ENCODE results near the gene NAA20. TPM values are rescaled to one million over a fixed set of nuclear protein-coding genes. Genes with fewer than 3 reads are reported as not detected.

NAA20 gene
- total RNA-seq, 2 donors from 2014 or later: 50.5 to 67.5 TPM

GRCh38 chr20:20034486-20034885 is 17.3 kb downstream of the NAA20 start:
- Mint-ChIP-seq H3K36me3 (peaks cover 10 to 18% of the 10 kb centered on the region in 2 donors), H3K27ac (no peak overlapping the region)

GRCh38 chr20:20036756-20037155 is 19.6 kb downstream of the NAA20 start:
- no peak for ATAC-seq
- peaks cover 15 to 18% of the 10 kb centered on the region in 2 donors for H3K36me3 Mint-ChIP-seq
- no peak for DNase-seq (ENCODE audit: low spot score in 2 of 2)
- no peaks in the 10 kb centered on the region for H3K9me3 Mint-ChIP-seq
- peak overlapping the region; percentile 23 to 29 for H3K27ac Mint-ChIP-seq

More at GRCh38 chr20:20034486-20034885, 17.3 kb downstream of the NAA20 start:
- ATAC-seq (no peak), DNase-seq (ENCODE audit: low spot score in 2 of 2) (no peak)
- no peaks in the 10 kb centered on the region for H3K9me3 Mint-ChIP-seq

DNA sequence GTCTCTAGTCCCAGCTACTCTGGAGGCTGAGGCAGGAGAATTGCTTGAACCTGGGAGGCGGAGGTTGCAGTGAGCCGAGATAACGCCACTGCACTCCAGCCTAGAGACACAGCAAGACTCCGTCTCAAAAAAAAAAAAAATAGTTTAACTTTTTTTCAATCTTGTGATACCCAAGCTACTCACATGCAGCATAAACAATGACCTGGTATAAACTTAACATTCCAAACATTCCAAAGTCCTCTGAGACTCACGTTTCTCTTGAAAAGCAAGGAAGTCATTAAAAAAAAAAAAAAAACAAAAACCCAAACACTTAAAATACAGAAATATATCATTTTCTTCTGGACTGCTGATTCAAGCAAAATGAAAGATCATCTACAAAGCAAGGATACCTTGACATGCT is 20.8 kb downstream of the NAA20 start:
- H3K9me3 Mint-ChIP-seq: no peaks in the 10 kb centered on the region
- ATAC-seq: no peak
- H3K27ac Mint-ChIP-seq: no peak overlapping the region
- DNase-seq (ENCODE audit: low spot score in 2 of 2): no peak
- peaks cover 15 to 18% of the 10 kb centered on the region in 2 donors for H3K36me3 Mint-ChIP-seq

- Mint-ChIP-seq H3K9me3 (no peaks in the 10 kb centered on the region), H3K36me3 (peaks cover 15 to 18% of the 10 kb centered on the region in 2 donors), H3K27ac (no peak overlapping the region)
- DNase-seq (ENCODE audit: low spot score in 2 of 2): no peak
- ATAC-seq: no peak
Measured at GRCh38 chr20:20038586-20038985, 21.4 kb downstream of the NAA20 start.

DNA sequence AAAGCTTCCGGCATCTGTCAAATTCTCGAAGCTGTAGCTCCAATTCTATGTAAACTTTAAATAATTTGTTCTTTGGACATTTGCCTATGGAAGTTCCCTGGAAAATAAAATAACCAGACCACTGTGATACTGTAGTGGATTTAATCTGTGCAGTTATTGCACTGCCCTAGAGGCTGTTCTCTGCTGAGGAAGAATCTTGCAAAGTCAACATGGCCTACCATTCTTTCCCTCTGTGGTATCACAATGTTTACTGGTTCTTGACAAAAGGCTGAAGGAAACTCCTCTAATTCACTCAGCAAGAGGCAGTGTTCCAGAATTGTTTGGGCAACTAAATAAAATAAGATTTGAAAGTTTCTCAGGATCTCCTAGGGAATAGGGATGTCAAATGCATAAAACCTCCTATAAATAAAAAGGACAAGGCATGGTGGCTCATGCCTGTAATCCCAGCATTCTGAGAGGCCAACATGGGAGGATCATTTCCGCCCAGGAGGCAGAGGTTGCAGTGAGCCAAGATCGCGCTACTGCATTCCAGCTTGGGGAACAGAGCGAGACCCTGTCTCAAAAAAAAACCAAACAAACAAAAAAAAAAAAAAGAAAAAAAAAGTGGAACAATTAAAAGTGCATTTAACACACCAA is 22.7 kb downstream of the NAA20 start:
- Mint-ChIP-seq H3K9me3 (no peaks in the 10 kb centered on the region), H3K36me3 (peaks cover 23% of the 10 kb centered on the region in 2 donors), H3K27ac (no peak overlapping the region)
- ATAC-seq: no peak
- DNase-seq (ENCODE audit: low spot score in 2 of 2): no peak

DNA sequence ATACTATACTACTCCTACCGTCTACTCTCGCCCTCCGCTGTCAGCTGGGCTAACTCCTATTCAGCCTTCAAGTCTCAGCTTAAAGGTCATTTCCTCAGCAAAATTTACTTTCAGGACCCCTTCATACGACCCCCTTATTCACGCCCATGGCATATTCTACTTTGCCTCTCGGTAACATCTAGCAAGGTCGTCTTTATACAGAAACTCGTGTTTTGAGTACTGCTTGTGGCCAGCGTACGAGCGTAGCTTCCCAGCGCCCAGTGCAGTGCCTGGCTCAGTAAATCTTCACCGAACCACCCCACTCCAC is 34.6 kb downstream of the NAA20 start:
- H3K36me3 Mint-ChIP-seq: peaks cover 23 to 28% of the 10 kb centered on the region in 2 donors
- ATAC-seq (peak in 1 of 2 donors; percentile 36), DNase-seq (ENCODE audit: low spot score in 2 of 2) (no peak)
- no peaks in the 10 kb centered on the region for H3K9me3 Mint-ChIP-seq
- peak overlapping the region; percentile 99 for H3K27ac Mint-ChIP-seq

DNA sequence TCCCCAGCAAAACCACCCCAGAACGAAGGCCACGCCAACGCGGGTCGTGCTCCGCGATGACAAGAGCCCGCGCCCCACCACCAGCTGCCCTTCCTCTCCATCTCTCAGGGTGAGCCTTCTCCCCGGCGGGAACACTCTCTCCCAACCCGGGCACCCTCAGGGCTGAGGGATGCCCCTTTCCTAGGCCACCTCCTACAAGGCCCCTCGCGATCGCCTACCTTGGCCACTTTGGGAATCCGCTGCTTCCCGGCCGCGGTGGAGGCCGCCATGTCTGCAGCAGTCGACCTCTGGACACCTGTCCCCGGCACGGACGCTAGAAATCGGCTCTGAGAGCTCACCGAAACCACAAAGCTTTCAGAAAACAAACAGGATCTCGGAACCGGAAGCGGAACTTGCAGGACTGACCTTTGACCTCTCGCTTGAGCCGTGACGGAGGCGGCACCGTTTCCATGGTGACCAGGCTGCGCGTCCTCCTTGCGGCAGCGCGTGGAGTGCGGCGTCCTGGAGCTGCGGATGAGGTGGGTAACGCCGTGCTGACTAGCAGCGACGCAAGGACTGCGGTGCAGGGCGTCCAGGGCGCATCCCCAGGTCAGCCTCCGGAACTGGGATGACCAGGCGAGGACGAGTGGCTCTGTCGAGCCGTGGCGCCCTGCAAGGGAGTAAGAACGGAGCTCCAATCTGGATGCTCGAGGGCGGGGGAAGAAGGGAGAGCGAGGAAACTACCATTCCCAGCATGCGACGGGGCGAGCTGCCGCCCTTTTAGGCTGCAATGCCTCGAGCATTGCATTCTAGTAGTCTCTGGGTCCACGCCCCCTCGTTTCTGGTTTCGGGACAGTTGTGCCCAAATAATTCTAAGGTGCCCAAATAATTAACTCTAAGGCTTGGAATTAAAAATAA is 35.2 kb downstream of the NAA20 start, which contains the start of the genes CFAP61 and CRNKL1:
CFAP61 (plus strand) TSS at position 459 of the 897 bp plus-strand sequence. CDS start 4,122 bp downstream, outside the sequence.
CRNKL1 (minus strand) TSS at position 393 of the 897 bp plus-strand sequence; CDS start at position 269, 124 bp downstream.
- H3K27ac Mint-ChIP-seq: peak within 1 kb of the TSS; percentile 99
- peaks cover 23 to 28% of the 10 kb centered on the region in 2 donors for H3K36me3 Mint-ChIP-seq
- H3K9me3 Mint-ChIP-seq: no peaks in the 10 kb centered on the region
- ATAC-seq: peak; percentile 98
- DNase-seq (ENCODE audit: low spot score in 2 of 2): peak; percentile 94 to 96

- no peak for ATAC-seq
- no peak for DNase-seq (ENCODE audit: low spot score in 2 of 2)
- no peaks in the 10 kb centered on the region for H3K36me3 Mint-ChIP-seq
Measured at GRCh38 chr20:20060234-20060998, 43.3 kb downstream of the NAA20 start.

GRCh38 chr20:20063941-20064702 is 47.0 kb downstream of the NAA20 start:
- Mint-ChIP-seq H3K9me3 (no peaks in the 10 kb centered on the region), H3K36me3 (no peaks in the 10 kb centered on the region), H3K27ac (no peak overlapping the region)
- ATAC-seq (no peak), DNase-seq (ENCODE audit: low spot score in 2 of 2) (no peak)

More at GRCh38 chr20:20060234-20060998, 43.3 kb downstream of the NAA20 start:
- no peaks in the 10 kb centered on the region for H3K9me3 Mint-ChIP-seq
- no peak overlapping the region for H3K27ac Mint-ChIP-seq

- no peaks in the 10 kb centered on the region for H3K9me3 Mint-ChIP-seq
- no peaks in the 10 kb centered on the region for H3K36me3 Mint-ChIP-seq
- DNase-seq (ENCODE audit: low spot score in 2 of 2) (no peak), ATAC-seq (no peak)
- no peak overlapping the region for H3K27ac Mint-ChIP-seq
Measured at GRCh38 chr20:20065361-20065760, 48.2 kb downstream of the NAA20 start.

DNA sequence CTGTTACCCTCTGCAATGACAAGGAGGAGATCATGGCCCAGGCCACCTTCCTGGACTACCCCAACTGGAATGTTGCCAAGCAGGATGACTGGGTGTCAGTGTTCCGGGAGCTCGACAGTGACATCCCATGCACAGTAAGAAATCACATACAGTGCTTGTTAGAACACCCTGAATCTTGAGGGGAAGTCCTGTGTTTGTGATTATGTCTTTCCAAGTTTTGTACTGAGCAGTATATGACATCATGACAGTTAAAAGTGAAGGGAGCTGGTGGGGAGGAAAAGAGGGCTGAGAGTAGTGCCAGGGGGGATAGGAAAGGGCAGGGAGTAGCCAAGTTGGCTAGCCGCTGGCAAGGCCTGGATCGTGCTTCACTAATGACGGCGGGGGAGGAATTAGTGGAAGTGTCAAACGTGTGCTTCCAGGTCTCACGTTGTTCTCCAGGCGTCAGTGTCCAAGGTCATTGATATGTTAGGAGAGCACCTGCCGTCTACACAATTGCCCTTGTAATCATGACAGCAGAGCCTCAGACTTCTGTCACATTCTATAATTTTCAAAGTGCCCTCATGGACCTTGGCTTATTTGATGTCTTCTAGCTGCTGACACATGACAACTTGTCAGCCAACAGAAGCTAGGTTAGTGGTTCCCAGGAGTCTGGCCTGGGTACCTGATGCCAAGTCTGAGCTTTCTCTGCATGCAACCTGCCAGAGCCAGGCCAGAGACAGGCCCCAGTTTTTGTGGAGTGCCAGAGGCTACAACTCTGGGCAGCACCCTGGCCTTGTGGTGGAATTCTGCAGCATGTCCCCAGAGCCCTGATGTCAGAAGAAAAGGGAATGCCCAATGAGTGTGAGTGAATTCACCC is 53.9 kb downstream of the NAA20 start:
- ATAC-seq (no peak), DNase-seq (ENCODE audit: low spot score in 2 of 2) (no peak)
- H3K36me3 Mint-ChIP-seq: no peaks in the 10 kb centered on the region
- H3K27ac Mint-ChIP-seq: no peak overlapping the region
- no peaks in the 10 kb centered on the region for H3K9me3 Mint-ChIP-seq

- H3K27ac Mint-ChIP-seq: no peak overlapping the region
- H3K36me3 Mint-ChIP-seq: no peaks in the 10 kb centered on the region
- ATAC-seq (no peak), DNase-seq (ENCODE audit: low spot score in 2 of 2) (no peak)
- no peaks in the 10 kb centered on the region for H3K9me3 Mint-ChIP-seq
Measured at GRCh38 chr20:20073801-20074371, 56.7 kb downstream of the NAA20 start.

- ATAC-seq (no peak), DNase-seq (ENCODE audit: low spot score in 2 of 2) (no peak)
- Mint-ChIP-seq H3K9me3 (no peaks in the 10 kb centered on the region), H3K36me3 (no peaks in the 10 kb centered on the region), H3K27ac (no peak overlapping the region)
Measured at GRCh38 chr20:20075032-20075431, 57.9 kb downstream of the NAA20 start.

DNA sequence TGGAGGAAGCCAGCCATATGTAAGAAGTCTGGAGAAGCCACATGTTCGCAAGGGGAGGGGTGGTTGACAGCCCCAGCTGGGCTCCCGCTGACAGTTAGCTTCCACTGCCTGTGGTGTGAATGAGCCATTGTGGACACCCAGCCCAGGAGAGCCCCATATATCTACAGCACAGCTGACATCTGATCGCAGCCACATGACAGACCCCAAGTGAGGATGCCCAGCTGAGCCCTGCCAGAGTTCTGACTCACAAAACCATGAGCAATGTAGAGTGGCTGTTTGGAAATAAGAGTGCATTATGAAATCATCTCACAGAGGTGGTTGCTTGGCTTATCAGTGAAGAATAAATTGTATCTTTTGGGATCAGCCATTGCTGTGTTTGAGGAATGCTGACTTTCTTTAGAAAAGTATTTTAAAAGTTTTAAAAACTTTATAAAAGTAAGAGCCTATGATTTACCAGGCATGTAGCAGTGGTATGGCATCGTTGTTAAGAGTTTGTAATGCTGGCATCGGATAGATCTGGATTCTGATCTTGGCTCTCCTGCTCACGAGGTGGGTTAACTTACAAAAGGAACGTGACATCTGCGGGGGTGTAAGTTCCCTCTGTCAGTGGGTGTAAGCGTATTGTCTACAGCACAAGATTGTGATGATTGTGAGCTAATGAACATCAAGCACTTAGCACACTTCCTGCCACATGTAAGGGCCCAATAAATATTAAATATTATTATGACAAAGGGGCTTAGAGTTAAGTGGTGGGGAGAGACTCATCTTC is 59.3 kb downstream of the NAA20 start:
- Mint-ChIP-seq H3K27ac (no peak overlapping the region), H3K9me3 (no peaks in the 10 kb centered on the region), H3K36me3 (no peaks in the 10 kb centered on the region)
- ATAC-seq (peak in 1 of 2 donors; percentile 20), DNase-seq (ENCODE audit: low spot score in 2 of 2) (no peak)
